Measurements from ENCODE around the gene KLF15.

DNA sequence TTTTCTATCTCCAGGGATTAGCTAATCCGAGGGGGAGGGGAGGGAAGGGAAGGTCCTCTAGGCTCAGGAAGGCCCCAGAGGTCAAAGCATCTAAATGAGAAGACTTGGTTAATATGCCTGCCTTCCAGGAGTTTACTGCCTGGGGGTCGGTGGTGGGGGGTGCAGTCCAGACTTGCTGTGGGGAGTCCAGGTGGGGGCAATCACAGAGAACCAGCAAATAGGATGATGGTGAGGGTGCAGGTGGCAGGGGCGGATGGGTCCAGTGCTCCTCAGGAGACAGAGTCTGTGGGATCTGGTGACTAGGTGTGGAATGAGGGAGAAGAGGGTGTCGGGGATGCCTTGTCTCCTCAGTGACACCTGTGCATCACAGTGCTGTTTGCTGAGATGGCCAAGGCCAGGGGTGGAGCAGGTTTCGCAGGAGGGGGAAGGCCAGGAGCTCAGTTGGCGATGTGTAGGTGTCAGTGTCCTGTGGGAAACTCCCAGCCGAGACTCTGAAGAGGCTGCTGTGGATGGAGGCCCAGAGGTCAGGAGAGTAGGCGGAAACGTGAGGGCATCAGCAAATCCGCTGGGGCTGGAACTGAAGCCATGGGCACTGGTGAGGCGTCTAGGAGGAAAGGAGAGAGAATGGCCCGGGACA is 45.6 kb upstream of the KLF15 start:
- TF ChIP-seq, protein P1, sequence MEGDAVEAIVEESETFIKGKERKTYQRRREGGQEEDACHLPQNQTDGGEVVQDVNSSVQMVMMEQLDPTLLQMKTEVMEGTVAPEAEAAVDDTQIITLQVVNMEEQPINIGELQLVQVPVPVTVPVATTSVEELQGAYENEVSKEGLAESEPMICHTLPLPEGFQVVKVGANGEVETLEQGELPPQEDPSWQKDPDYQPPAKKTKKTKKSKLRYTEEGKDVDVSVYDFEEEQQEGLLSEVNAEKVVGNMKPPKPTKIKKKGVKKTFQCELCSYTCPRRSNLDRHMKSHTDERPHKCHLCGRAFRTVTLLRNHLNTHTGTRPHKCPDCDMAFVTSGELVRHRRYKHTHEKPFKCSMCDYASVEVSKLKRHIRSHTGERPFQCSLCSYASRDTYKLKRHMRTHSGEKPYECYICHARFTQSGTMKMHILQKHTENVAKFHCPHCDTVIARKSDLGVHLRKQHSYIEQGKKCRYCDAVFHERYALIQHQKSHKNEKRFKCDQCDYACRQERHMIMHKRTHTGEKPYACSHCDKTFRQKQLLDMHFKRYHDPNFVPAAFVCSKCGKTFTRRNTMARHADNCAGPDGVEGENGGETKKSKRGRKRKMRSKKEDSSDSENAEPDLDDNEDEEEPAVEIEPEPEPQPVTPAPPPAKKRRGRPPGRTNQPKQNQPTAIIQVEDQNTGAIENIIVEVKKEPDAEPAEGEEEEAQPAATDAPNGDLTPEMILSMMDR (IDR thresholded peaks at IDR 0.05; ENCODE audit: low read depth, low read length, poor library complexity, severe bottlenecking), result no peak
- TF ChIP-seq EZH2phosphoT487 (IDR thresholded peaks at IDR 0.05; ENCODE audit: borderline replicate concordance, low read length), result no peak
